T-helper 9 cell (primary cell): ENCODE results near the gene SLC25A24.
A peak's percentile ranks its signal among the peaks of the same experiment; 100 is the strongest.
"Not testable (repeated sequence)": the region's sequence is repeated elsewhere in the genome, so short reads cannot be mapped to it uniquely, and the experiment has no call there.

ENCODE experiments used
- DNase-seq: peaks from one replicate; pipeline ENCODE4 v3.0.0-alpha.2; 2020
- total RNA-seq, 2 donors: gene quantifications; one replicate each; lab custom pipeline; 2026; lab: John Stamatoyannopoulos, UW

The SLC25A24 gene
- total RNA-seq = 24.9 to 69.9 reads per million in 2 donors

DNA sequence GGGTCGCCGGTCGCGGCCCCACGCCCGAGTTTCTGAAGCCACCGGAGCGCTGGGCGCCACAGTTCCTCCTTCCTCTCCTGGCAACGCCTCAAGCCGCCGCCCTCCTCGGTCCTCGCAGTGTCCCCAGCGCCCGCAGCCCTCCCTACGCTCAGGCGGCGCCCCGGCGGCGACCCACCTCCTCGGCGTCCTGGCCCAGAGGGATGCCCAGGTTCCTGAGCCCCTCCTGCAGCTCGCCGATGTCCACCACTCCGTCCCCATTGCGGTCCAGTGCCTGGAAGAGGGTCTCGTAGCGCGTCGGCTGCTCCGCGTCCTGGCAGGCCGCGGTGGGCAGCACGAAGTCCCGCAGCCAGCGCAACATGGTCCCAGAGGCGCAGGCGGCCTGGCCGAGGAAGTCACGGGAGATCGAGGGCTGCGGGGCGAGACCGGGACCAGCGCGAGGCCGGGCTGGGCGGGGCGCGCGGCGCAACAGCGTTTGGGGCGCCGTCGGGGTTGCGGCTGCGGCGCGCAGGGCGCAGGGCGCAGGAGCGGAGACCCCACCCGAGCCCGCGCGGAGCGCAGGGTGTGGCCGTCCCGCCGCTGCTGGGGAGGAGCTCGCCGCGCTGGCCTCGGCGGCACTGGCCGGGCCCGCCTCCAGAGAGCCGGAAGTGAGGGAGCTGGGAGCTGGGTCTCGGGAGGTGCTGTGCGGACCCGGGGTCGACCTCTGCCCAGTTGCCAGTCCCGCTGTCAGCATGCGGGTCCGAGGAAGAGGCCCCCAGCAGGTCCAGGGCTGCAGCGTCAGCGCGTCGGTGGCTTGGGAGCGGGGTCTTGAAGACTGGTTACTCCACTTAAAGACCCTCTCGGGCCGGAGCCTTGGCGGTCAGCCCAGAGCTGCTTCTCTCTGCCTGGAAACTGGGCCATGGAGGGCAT, at the start of gene SLC25A24:
TSS of gene SLC25A24 (minus strand) at position 563 of the 906 bp plus-strand sequence. CDS start at position 358, 205 bp downstream.
- DNase-seq = peak; percentile 58

DNA sequence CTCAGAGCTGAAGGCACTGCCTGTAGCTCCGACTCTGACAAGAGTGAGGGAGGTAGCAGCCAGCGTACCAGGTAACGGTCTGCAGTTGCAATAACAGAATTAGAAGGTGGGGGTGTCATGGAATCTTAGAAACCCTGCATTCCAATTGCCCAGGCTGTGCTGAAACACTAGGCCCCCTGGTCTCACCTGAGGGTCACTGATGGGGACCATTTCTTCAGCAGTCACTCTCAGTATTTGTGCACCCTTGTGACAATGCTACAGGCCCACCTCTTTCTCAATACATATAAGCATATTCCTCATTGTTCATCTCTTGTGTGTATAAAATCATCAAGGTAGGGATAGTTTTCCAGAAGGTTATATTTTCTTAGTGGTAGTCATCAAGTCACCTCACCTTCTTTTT, 43.8 kb upstream of the SLC25A24 start, which contains the start of gene NBPF4:
TSS of gene NBPF4 (minus strand) at position 101 of the 400 bp plus-strand sequence. CDS start 315 bp downstream, outside the sequence.
- not testable (repeated sequence) for DNase-seq

DNA sequence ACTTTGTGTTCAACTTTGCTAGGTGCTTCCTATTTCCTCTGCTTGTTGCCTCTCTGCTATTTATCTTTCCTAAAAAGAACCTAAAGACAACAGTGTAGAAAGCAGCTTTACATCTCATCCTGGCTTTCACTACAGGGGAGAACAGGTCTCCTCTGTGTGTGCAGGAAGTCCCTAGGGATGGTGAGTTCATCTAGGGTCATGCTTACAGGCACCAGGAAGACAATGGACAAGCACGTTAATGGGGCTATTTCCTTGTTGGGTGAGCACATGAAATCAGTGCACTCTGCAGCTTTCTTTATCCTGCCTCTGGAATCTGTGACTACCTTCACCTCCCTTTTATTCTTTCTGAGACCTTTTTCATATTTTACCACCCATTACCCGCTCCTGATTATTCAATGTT, 39.3 kb upstream of the SLC25A24 start:
- not testable (repeated sequence) for DNase-seq

DNA sequence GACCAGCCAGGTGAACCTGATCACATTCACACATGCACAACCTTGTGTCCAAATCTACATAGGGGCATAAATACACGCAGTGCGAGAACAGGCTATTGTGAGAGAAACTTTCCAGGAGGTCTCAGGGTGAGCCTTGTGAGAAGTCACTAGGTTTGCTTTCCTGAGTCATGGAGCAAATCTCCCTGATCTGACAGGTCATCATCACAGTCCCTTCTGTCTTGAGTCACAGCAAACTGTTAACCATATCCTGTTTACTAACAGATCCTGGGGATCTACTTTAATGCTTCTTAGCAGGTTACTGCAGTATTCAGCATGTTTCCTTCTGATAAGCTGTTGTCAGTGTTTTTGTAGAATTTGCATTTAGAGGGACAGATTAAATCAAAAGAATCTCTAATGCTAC, 35.2 kb upstream of the SLC25A24 start:
- not testable (repeated sequence) for DNase-seq

DNA sequence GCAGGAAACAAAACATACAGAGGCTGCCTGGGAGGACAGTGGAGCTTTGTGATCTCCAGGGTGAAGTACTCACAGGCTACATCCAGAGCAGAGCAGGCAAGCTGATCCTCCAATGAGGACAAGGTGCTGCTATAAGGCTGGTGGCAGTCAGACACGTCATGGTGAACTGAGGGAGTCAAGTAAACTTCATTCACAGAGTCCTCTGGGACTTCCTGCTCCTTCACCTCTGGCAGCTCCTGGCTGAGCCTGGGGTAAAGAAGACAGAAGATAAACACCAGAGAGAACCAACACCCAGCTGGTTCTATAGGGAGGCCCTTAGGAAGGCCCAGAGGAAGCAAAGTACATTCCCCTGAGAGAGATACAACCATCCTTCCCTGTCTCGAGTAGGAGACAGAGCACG, 32.0 kb upstream of the SLC25A24 start:
- DNase-seq = not testable (repeated sequence)

DNA sequence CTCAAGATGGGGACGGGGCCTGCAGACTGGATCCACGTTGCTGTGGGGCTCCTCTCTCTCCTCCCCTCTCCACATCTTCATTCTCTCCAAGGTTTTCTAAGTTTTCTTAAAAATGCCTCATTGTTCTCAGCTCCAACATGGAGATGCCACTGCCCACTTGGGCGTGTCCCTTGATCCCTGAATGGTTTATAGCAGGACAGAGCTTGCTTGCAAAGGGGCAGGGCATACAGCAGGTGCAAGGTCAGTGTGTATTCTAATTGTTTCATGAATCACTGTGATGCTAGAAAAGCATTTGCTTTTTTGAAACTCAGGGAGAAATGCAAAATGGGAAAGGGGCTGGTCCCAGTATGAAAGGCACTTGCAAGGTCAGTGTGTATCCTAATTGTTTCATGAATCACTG, 29.8 kb upstream of the SLC25A24 start:
- not testable (repeated sequence) for DNase-seq

DNA sequence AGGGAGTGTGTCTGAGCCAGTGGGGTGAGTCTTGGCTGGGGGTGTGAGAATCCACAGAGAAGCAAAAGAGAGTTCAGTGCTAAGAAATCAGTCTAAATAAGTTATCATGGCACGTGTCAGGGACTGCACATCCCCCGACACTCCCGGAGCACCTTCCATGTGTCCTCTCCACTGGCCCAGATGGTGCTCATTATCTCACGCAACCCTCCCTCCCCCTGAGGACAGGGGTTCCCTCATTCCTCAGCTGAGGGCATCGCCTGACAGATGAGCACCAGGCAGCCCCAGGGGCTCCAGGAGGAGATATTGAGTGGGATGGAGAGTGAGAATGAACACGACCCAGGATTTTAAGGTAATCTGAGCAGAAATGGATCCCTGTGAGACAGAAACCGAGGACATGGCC, 27.6 kb upstream of the SLC25A24 start:
- DNase-seq = not testable (repeated sequence)

DNA sequence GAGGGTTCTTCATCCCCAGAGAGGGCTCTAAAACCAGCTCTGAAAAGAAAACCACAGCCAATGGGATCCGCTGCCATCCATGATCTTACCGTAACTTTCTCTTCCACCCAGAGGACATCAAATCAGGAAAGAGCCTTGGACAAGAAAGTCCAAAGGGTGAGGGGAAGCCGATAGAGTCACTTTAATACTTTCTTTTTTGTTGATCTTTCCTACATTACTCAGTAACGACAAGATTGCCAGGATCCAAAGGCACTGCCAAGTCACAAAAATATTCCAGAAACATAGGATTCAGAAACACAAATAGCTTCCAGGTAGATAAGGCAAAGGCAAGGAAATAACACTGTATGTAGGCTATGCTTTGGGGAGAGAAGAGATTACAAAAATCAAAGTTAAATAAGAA, 26.7 kb upstream of the SLC25A24 start:
- not testable (repeated sequence) for DNase-seq

DNA sequence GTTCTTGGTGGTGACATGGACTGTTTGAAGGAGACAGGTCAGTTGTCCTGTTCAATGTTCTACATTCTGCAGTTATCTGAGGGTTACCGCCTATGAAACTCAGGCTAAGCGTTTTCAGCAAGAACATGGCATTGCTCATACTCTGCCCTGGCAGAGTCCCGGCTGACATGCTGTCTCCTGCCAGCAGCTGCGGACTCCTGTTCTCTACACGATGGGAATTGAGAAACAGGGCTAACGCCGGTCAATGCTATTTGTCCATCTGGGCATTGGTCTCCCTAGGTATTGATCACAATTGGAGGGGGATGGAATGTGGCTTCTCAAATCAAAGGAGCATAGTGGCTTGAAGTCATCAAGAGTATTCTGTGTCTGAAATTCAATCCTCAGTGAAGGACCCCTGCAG, 23.1 kb upstream of the SLC25A24 start:
- not testable (repeated sequence) for DNase-seq

DNA sequence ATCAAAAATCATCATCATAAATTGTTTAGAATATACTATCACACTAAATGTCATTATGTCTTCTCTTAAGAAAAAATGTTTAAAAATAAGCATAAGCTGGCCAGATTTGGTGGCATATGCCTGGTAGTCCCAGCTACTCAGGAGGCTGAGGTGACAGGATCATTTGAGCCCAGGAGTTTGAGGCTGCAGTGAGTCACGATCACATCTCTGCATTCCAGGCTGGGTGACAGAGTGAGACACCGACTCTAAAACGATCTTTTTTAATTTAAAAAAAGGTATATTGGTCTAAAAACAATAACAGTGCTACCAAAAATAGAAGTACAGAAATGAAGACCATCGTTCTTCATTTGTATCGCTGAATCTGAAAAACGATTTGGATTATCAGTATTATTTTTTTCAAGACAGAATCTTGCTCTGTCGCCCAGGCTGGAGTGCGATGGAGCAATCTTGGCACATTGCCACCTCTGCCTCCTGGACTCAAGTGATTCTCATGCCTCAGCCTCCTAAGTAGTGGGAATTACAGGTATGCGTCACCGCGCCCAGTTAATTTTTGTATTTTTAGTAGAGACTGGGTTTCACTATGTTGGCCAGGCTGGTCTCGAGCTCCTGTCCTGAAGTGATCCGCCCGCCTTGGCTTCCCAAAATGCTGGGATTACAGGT, 17.5 kb upstream of the SLC25A24 start:
- not testable (repeated sequence) for DNase-seq

DNA sequence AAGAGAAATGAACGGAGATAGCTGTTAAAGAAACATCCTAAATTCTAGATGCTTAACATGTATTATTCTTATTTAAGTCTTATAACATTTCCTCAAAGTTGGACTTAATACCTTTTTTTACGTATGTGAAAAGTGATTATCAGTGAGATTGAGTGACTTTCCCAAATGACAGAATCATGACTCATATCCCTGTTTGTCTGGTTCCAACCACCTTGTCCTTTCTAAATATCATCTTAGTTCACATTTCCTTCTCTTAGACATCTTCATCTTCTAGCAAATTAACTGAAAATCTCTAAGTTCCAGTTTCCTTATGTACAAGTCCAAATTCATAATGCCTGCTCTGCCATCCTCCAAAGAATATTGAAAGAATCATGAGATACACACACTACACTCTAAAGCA, 16.9 kb upstream of the SLC25A24 start:
- DNase-seq = not testable (repeated sequence)

DNA sequence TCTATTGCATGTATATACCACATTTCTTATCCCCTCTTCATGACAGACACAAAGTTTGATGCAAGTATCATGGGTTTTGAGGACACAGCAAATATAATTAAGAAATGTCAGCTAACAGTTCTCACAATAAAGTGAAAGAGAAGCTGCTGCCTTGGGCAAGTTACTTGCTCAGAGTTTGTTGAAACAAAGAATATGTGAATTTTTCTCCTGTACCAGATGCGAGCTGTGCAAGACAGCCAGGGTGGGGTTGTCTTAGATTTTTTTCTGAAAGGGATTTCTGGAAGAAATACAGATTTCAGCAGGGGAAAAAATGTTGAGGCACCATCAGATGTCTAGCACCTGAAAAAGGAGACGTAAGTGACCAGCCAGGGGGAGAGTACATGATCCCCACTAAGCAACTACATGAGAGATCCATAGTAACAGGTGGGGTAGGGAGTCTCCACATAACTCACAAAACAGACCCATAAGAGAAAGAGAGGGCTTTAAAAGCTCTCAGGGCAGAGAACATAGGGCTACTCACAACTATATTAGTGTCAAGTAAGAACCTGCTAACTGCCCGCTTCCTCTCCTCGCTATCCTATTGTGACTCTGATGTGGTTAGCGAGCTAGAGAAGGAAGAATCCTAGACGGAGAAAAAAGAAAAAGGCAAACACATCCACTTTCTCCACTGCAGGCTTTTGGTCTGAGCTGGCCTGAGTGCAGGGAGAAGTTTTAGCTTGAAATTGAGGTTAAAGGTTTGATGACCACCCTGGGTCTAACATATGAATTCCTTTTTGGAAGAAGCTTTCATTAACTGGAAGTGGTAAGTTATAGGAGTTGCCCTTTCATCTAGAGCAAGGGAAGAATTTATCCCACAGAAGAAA, 16.1 kb upstream of the SLC25A24 start:
- DNase-seq = not testable (repeated sequence)

DNA sequence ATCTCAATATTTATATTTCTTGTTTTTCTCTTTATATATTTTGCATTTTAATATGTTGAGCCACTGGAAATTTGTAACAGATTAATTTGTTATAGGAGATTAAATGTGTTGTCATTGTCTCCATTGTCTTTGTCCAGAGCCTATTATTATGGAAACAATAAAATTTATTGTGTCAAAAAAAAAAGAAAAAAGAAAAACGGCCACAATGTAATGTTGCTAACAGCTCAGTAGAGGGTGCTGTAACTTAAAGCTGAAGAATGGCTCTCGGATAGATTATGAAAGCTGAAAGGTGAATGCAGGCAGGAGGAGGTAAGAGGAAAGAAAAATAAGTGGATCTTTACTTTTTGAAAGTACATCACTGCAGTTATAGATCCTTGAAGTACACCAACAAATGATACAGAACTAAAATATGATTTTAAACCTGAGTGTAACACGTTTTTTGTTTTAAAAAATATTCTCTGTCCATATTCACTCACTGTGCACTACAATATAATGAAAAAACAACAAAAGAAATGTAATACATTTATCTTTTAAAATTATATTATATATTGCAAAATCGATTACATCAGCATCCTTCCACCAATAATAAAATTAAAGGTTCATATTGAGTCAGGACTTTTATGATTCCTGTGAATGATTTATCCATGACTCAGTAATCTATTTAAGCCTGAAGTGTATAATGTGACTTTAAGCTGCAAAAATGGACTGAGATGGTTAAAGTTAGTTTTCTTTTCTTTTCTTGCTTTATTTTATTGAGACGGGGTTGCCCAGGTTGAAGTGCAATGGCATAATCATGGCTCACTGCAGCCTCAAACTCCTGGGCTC, 14.7 kb upstream of the SLC25A24 start:
- DNase-seq = not testable (repeated sequence)

DNA sequence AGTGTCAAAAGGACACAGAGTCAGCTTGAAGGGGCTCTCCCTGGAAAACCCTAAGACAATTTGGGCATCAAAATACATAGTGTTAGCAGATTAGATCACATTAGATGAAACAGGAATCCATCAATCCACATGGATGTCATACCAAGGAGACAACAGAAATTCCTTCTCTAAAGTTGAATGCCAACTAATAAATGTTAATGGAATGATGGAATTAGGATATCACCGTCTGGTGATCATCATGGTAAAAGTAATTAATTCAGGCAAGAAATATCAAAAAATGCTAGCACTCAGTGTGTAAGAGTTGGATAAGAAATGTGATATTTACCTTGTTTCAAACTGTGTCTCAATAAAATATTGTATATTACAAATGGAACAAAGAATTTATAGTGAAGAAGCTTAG, 10.9 kb upstream of the SLC25A24 start:
- DNase-seq = no peak

DNA sequence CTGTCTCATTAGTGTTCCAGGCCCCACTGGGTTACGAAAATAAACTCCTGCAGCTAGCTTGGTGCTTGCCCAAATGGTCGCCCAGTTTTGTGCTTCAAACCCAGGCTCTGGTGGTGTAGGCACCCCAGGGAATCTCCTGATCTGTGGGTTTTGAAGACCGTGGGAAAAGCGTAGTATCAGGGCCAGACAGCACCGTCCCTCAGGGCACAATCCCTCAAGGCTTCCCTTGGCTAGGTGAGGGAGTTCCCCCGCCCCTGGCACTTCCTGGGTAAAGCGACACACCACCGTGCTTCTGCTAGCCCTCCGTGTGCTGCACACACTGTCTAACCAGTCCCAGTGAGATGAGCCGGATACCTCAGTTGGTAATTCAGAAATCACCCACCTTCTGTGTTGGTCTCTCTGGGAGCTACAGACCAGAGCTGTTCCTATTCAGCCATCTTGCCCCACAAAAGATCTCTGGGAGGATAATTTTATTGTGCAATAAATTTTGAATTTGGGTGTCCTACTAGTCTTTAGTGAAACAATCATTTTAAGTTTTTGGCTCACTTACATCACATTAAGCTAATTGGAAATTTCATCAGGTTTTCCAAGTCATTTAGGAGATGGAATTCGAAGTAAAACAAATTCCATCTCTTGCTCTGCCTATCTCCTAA, 9.4 kb upstream of the SLC25A24 start:
- DNase-seq = no peak

DNA sequence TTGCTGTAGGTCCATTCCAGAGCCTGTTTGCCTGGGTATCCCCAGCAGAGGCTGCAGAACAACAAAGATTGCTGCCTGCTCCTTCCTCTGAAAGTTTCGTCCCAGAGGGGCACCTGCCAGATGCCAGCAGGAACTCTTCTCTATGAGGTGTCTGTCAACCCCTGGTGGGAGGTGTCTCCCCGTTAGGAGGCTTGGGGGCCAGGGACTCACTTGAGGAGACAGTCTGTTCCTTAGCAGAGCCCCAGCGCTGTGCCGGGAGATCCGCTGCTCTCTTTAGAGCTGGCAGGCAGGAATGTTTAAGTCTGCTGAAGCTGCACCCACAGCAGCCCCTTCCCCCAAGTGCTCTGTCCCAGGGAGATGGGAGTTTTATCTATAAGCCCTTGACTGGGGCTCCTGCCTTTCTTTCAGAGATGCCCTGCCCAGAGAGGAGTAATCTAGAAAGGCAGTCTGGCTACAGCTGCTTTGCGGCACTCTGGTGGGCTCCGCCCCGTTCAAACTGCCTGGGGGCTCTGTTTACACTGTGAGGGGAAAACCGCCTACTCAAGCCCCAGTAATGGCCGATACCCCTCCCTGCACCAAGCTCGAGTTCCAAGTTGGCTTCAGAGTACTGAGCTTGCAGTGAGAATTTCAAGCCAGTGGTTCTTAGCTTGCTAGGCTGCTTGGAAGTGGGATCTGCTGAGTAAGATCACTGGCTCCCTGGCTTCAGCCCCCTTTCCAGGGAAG, 8.7 kb upstream of the SLC25A24 start:
- DNase-seq = no peak

DNA sequence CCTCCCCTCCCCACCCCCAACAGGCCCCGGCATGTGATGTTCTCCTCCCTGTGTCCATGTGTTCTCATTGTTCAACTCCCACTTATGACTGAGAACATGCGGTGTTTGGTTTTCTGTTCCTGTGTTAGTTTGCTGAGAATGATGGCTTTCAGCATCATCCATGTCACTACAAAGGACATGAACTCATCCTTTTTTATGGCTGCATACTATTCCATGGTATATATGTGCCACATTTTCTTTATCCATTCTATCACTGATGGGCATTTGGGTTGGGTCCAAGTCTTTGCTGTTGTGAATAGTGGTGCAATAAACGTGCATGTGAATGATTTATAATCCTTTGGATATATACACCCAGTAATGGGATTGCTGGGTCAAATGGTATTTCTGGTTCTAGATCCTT, 3.4 kb upstream of the SLC25A24 start:
- DNase-seq = not testable (repeated sequence)

DNA sequence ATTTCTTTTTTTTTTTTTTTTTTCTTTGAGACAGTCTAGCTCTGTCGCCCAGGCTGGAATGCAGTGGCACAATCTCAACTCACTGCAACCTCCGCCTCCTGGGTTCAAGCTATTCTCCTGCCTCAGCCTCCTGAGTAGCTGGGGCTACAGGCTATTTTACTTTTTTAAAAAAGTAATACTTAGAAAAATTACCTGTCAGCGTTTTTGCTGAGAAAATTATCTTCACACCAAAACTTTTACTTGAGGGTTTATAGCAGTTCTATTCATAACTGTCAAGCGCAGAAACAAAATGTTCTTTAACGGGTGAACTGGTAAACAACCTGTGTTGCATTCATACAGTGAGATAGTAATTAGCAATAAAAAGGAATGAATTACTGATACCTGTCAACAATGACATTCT, 1.5 kb upstream of the SLC25A24 start:
- no peak for DNase-seq

DNA sequence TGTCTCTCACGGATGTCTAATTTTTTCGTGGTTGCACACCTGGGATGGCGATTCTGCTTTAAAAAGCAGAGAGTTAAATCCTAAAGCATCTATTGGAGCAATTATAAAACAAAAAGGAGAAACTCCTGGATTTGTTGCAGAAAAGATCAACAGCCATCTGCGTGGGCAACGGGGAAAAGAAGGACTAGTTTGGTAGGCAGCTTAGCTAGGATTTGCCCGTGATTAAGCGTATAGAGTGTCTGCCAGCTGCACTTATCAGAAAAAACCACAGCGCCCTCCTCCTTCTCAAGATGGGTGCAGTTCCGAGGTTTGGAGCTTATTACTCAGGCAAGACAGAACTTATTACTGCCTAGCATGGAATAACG, 526 bp upstream of the SLC25A24 start:
- DNase-seq = peak; percentile 21

DNA sequence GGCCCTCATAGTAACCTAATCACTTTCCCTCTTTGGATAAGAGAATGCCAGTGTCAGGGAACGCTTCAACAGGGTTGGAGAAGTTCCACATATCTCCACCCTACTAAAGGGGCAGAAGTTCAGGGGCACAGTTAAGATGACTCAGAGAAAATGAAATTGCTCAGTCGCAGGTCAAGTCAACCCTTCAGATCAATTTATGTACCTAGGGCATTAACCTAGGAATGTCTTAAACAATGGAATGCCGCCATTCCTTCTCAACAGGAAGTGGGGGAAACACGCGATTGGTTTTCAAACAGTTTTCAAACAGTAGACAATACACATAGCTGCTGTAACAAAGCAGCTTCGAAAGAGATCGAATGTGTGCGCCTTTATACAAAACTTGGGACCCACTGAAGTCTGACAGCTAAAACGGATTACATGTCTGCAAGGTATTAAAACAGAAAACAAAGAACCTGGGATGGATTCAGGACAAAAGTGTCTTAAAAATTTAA, 897 bp downstream of the SLC25A24 start:
- no peak for DNase-seq
